ENCODE data around the gene RHBDF1.

DNA sequence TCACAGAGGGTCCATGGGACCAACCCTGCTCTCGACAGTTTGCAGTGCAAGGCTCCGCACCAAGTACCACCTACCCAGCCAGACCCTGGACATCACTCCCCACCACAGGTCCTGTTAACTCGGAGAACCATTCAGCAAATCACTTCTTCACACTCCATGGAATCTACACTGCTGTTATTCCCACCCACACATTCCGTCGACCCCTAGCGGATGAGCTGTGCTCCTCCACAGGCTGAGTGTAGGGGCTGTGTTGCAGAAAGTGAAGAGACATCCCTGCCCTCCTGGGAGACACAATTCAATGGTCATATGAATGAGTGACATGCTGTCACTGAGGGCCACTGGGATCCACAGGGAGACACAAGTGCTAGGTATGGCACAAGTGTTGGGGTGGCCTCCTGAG lies 33.1 kb upstream of the RHBDF1 start:
- TF ChIP-seq, protein P1, sequence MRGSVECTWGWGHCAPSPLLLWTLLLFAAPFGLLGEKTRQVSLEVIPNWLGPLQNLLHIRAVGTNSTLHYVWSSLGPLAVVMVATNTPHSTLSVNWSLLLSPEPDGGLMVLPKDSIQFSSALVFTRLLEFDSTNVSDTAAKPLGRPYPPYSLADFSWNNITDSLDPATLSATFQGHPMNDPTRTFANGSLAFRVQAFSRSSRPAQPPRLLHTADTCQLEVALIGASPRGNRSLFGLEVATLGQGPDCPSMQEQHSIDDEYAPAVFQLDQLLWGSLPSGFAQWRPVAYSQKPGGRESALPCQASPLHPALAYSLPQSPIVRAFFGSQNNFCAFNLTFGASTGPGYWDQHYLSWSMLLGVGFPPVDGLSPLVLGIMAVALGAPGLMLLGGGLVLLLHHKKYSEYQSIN (CRISPR knock-in tag; IDR thresholded peaks at IDR 0.05; ENCODE audit: borderline replicate concordance) = no peak
- TF ChIP-seq NFIC (IDR thresholded peaks at IDR 0.05; ENCODE audit: low read length) = no peak

All from HepG2 (cell line).